Epithelial cell of proximal tubule (primary cell): ENCODE results near the gene CST9. TPM values are rescaled to one million over a fixed set of nuclear protein-coding genes. Genes with fewer than 3 reads are reported as not detected.
A peak's percentile ranks its signal among the peaks of the same experiment; 100 is the strongest.

Source experiments
- DNase-seq: peaks from one replicate; pipeline ENCODE4 v3.0.0-alpha.2; 2011; ENCODE audit warnings: low read depth
- H3K4me3 ChIP-seq: 2 replicates; pipeline ENCODE4 v1.5.1; 2011; ENCODE audit warnings: low read depth, mild to moderate bottlenecking, low read length
- total RNA-seq: library from RNA; depleted of rRNA; stranded (reverse); fragments of >200 nt; gene quantifications from 2 replicates; pipeline ENCODE4 v1.2.3, GENCODE V29; 2015
- TF ChIP-seq, protein P1 (sequence below): conservative IDR thresholded peaks from 2 replicates; pipeline ENCODE4 v1.5.1; 2012; ENCODE audit warnings: low read depth, mild to moderate bottlenecking, low read length

The CST9 gene
- total RNA-seq, 1 donor from 2014 or later: not detected

DNA sequence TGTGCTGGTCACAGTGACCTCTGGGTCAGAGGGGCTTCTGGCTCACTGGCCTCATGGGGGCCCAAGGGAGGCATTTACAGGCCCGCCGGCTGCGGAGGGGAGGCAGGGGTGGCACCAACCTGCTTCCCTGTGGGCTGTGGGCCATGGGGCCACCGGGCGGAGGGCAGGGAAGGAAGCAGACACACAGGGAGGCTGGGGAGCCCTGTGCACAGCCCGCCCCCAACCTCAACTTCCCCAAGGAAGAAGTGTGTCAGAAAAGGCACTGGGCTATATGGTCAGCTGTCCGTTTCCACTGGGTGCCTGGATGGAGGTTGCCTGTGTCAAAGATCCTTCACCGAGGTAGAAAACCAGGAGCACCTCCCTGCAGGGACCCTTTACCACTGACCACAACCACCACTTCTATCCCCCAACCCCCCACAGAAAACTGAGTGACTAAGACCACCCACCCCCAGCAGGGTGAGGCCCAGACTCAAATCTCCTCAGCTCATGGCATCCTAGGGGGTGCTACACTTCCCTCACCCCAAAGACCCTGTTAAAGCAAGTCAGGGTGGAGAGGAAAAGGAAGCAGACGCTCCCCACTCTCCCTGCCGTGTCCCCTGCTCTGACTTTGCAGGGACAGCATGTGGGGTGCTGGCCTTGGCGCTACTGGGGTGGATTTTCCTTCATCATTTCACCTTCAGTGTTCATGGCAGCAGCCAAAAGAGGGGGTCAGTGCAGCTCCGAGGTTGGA is 26.4 kb upstream of the CST9 start:
- TF ChIP-seq, protein P1, sequence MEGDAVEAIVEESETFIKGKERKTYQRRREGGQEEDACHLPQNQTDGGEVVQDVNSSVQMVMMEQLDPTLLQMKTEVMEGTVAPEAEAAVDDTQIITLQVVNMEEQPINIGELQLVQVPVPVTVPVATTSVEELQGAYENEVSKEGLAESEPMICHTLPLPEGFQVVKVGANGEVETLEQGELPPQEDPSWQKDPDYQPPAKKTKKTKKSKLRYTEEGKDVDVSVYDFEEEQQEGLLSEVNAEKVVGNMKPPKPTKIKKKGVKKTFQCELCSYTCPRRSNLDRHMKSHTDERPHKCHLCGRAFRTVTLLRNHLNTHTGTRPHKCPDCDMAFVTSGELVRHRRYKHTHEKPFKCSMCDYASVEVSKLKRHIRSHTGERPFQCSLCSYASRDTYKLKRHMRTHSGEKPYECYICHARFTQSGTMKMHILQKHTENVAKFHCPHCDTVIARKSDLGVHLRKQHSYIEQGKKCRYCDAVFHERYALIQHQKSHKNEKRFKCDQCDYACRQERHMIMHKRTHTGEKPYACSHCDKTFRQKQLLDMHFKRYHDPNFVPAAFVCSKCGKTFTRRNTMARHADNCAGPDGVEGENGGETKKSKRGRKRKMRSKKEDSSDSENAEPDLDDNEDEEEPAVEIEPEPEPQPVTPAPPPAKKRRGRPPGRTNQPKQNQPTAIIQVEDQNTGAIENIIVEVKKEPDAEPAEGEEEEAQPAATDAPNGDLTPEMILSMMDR: no peak
- no peak overlapping the region for H3K4me3 ChIP-seq
- DNase-seq: no peak

DNA sequence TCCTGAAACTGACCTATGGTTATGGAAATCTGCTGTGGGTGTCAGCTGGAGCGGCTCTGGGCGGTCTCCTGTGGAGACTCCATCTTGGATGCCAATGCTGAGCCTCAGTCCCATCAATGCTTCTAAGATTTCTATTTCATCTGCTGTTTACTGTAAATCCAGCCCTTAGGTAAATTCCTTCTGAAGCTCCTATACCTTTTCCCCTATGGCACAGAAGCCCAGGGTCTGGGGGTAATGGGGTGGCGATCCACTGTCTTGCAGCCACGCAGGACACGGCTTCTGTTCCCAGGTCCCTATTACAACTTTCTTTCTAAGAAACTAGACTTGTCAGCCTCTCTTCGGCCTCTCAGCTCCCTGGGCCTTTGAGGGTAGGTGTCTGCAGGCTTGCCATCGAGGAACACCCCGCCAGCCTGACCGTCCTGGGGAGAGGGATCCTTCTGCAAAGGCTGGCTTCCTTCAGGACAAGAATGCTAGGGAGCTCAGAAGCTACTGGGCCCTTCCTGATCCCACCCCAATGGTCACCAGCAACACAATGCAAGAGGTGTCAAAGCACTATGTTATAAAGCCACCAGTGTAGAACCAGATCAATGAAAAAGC is 25.6 kb upstream of the CST9 start:
- H3K4me3 ChIP-seq: no peak overlapping the region
- no peak for DNase-seq
- TF ChIP-seq, protein P1: no peak

DNA sequence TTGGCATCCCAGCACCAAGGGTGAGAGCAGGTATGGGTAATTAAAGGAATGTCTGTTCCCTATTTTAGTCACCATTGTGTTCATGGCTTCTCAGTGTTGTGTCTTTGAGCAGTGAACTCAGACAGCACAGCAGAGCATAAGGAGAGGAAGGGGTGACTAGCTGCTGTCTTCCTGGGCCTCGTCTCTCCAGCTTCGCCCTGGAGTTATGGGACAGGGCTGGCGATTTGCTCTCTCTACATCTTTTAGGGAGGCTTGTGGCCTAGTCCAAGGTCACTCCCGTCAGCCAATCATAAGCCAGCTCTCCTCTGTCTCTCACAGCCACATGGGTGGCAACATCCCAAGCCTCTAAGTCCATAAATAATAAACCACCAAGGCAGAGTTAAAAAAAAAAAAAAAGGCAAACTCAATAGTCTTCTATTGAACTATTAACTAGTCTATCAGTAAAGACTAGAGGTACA is 24.7 kb upstream of the CST9 start:
- TF ChIP-seq, protein P1: no peak
- no peak for DNase-seq
- no peak overlapping the region for H3K4me3 ChIP-seq

DNA sequence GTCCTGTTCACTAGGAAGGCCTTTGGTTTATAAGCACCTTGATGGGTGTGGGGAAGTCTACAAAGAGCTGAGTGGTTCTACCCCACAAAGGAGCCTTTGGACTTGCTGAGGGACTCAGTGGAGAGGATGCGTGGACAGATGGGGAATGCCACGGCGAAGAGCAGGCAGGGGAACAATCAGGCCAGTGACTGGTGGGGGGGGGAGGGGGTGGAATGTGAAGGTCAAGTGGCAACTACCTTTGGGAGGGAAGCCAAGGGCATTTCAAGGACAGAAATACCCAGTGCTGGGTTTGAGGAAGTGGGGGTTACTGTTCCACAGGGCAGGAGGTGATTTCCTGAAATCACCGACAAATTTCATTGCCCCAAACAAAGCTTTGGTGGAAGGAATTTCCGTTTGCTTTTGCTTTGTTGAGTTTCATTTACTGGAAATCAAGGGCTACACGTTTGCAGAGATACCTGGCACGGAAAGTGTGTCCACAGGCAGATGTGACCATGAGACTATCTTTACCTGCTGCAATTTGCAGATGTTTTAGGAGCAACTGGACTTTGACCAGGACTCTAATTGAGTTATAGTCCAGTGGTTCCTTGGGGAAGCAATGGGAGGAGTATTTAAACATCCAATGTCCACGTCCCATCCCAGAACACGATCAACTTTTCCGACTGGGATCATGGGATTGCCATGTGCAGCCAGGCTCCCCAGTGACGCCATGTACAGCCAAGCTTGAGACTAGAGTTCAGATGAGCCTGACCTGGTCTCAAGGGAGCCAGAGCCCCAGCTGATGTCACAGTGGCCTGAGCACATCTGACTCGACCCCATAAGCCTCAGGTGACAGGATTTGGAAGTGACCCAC is 24.1 kb upstream of the CST9 start:
- TF ChIP-seq, protein P1: no peak
- no peak for DNase-seq
- no peak overlapping the region for H3K4me3 ChIP-seq

DNA sequence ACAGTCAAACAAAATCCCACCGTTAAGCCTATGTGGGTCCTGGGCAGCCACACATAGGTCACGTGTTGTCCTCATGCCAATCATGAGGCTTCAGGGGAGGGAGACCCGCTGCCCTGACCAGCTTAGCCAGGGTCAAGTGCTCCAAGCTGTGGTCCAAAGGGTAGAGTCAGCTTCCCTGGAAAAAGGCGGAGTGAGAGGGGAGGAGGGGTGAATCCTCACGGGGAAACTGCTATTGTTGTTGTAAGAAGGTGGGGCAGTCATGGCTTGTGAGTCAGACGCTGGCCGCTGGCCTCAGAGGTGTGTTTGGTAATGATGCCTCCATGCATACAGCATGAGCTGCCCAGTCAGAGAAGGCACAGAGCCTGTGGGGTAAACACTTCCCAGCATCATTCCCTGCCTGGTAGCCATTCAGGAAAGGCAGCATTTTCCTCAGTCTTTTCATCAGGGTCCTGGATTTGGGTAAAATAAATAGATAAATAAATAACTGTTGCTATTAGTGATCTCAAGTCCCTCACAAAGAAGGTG is 23.4 kb upstream of the CST9 start:
- DNase-seq: peak; percentile 82
- TF ChIP-seq, protein P1: no peak
- no peak overlapping the region for H3K4me3 ChIP-seq

DNA sequence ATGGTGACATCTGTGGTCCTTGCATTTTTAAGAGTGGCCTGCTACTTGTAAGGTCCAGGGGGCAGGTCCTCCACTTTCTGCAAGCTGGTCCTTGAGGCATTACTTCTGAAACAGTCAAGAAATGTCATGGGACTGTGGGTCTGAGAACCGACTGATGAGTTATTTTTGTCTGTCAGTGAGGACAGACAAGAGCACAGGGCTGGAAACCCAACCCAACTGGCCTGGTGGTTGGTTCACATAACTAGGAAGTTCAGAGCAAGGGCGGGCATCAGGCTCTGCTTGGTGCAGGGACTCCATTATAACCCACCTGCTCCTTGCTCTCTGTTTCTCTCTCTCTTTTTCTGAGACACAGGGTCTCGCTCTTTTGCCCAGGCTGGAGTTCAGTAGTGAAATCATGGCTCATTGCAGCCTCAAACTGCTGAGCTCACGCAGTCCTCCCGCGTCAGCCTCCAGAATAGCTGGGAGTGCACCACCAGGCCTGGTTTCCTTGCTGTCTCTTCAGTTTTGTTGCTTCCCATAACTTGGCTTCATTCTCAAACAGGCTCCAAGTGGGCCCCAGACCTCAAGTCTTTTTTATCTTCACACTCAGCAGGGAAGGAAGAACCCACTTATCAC is 22.8 kb upstream of the CST9 start:
- H3K4me3 ChIP-seq: no peak overlapping the region
- TF ChIP-seq, protein P1: no peak
- no peak for DNase-seq
